EH (cell line): Measurements from ENCODE around the gene MYO1A.
A peak's percentile ranks its signal among the peaks of the same experiment; 100 is the strongest.

Source experiments
- DNase-seq: peaks from one replicate; pipeline ENCODE4 v3.0.0-alpha.2; 2015; ENCODE audit warnings: low read depth

MYO1A gene

GRCh38 chr12:57049890-57050289 is at the start of gene MYO1A:
Gene MYO1A, minus strand, starts transcription at chr12:57050129. Its CDS starts 1,806 bp downstream, at chr12:57048323.
- DNase-seq: peak; percentile 55

GRCh38 chr12:57099047-57099714 is 49.3 kb upstream of the MYO1A start:
- no peak for DNase-seq

DNA sequence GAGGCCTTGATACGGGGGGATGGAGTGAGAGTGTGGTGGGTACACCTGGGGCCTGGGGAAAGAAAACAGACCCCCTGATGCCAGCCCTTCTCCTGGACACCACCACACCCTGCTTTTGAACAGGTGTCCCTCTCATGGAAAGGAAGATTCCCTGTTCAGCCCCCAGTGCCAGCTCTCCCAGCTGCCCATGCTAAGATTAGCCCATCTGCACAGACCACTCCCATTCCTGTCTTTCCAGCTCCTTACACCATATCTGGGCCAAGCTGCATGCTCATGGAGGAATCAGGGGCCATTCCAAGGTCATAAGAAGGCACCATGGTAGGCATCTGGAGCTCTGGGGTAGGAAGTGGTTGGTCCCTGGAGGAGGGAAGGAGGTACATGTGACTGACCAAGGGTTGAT is 48.6 kb upstream of the MYO1A start:
- no peak for DNase-seq

- no peak for DNase-seq
These were observed 47.6 kb upstream of the MYO1A start for GRCh38 chr12:57097554-57097835.

GRCh38 chr12:57096748-57097553 is 47.0 kb upstream of the MYO1A start:
- DNase-seq: no peak

GRCh38 chr12:57096099-57096572 is 46.2 kb upstream of the MYO1A start:
- DNase-seq: no peak

- no peak for DNase-seq
These were observed 45.5 kb upstream of the MYO1A start for GRCh38 chr12:57095440-57095839.

DNA sequence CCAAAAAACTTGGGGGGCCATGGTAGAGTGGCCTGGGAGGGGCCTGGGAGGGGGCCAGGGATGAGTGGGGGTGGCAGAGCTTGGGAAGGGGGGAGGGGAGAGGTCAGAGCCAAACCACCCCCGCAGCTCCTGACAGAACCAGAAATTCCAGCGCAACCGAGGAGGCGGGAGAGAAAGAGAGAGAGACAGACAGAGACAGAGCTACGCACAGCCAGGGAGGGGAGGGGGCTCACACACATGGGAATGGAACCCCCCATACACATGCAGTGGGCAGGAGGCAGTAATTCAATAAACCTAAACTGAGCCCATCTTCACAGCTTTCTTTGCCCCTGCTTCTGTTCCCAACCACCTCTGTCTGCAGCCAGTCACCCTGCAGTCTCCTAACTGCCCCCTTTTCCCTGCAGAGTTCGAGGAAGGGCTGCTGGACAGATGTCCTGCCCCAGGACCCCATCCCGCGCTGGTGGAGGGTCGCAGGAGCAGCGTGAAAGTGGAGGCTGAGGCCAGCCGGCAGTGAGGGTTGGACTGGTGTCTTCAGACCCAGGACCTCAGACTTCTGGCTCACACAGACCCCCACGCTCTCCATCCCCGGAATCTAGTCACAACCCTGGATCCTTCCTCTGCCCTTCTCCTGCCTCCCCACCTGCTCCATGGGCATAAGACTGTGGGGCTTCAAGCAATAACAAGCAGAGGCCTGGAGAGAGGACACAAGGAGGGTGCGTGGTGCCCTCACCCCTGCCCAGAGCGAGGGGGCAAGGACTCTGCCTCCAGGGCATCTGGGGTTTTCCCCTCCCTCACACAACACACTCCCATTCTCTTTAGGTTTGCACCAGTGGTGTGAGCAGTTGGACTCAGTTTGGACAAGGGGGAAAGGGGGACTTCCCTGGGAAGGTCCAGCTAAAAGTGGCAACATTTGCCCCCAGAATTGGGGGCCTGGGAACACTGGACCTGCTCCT is 44.6 kb upstream of the MYO1A start:
- DNase-seq: no peak

GRCh38 chr12:57093415-57094207 is 43.7 kb upstream of the MYO1A start:
- peak; percentile 89 for DNase-seq

- no peak for DNase-seq
These were observed 43.0 kb upstream of the MYO1A start for GRCh38 chr12:57092876-57093414.

DNA sequence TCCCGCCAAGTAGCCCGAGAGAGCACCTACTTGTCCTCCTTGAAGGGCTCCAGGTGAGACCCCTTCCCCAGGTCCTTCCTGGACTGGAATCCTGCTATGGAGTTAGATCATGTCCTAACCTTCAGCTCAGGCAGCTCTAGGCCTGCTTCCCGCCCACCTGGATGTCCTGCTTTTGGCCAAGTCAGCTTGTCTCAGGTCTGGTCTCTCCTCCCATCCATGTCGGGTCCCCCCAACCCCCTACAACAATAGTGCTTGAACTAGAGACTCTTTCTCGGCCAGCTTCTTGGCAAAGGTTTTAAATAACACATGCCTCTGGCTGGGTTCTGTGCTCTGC is 42.6 kb upstream of the MYO1A start:
- DNase-seq: no peak

DNA sequence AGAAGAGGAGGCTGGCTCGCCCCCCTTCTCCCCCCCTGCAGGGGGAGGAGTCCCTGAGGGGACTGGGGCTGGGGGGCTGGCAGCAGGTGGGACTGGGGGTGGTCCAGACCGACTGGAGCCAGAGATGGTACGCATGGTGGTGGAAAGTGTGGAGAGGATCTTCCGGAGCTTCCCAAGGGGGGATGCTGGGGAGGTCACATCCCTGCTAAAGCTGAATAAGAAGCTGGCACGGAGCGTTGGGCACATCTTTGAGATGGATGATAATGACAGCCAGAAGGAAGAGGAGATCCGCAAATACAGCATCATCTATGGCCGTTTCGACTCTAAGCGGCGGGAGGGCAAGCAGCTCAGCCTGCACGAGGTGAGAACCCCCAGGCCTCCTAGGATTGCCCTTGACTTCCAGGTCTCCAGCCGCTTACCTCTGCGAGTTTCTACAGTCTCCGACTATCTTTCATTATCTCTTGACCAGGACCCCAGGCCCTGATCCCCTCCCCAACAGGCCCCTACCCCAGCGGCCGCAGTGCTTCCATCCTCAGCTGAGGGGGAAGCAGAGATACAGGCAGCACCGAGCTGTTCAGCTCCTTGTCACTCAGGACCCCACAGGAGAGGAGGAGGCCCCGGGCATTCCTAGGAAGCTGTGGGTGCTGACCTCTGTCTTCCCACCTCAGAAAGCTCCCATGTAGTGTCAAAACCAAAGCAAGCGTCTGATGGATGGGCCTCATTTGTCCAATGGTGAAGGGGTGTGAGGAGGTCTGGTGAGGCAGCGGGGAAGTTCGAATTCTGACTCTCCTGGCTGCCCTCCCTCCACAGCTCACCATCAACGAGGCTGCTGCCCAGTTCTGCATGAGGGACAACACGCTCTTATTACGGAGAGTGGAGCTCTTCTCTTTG is 42.0 kb upstream of the MYO1A start:
- DNase-seq: no peak

- DNase-seq: peak; percentile 45
These were observed 41.2 kb upstream of the MYO1A start for GRCh38 chr12:57090924-57091637.

DNA sequence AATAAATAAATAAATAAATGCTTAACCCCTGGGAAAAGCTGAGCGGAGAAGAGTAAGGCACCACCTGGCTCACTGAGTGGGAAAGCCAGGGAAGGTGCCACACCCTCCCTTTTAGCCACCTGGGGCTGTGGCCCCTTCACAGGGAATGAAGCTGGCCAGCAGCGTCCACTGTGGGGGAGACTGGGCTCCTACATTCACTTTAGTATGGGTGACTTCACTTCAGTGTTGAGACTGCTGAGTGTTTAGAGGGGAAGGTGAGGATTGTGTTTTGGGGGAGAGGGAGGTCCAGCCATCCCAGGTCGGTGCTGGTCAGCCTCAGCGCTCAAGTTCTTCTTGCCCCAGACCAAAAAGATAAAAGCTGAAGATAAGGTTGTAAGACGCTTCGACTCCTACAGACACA is 40.6 kb upstream of the MYO1A start:
- no peak for DNase-seq

- peak; percentile 82 for DNase-seq
These were observed 39.6 kb upstream of the MYO1A start for GRCh38 chr12:57089271-57090245.

DNA sequence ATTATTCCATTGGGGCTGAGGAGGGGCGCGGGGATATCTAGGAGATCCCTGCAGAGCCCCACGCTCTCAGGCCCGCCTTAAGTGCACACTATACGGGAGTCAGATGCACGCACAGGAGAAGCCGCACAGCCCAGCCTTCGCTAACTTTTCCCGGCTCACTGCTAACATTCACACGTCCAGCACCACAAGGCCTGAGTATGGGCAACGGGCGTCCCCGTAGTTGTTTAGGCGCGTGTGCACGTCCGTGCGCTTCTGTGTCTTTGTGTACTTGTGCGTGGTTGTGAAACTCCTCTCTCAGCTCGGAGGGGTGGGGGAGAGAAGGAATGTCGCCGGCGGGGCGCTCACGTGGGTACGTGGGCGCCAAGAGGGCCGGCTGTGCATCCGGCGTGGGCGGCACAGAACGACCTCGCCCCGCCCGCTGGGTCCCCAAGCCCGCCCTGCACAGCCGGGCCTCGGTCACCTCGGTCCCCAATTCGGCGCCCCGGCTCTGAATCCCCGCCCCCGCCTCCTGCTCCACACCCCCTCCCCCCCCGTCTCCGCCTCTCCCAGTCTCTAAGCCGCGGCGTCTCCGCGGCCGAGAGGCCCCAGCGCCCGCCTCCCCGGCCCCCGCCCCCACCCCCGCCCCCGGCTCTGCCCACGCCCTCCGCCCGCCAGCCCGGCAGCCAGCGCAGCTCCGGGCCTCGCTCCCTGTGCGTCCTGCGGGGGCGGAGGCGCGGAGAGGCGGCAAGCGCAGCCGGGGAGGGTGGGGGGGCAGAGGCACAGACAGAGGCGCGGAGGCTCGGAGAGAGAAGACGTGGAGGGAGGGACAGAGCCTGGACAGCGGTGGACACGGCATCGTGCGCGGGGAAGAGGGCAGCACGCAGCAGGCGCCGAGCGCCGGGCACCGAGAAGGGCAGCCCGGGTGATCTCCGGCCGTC is 38.7 kb upstream of the MYO1A start, which contains the start of gene NAB2:
Gene NAB2, plus strand, starts transcription at position 761 of the 917 bp plus-strand sequence. CDS start 158 bp downstream, outside the sequence.
- DNase-seq: peak; percentile 97

DNA sequence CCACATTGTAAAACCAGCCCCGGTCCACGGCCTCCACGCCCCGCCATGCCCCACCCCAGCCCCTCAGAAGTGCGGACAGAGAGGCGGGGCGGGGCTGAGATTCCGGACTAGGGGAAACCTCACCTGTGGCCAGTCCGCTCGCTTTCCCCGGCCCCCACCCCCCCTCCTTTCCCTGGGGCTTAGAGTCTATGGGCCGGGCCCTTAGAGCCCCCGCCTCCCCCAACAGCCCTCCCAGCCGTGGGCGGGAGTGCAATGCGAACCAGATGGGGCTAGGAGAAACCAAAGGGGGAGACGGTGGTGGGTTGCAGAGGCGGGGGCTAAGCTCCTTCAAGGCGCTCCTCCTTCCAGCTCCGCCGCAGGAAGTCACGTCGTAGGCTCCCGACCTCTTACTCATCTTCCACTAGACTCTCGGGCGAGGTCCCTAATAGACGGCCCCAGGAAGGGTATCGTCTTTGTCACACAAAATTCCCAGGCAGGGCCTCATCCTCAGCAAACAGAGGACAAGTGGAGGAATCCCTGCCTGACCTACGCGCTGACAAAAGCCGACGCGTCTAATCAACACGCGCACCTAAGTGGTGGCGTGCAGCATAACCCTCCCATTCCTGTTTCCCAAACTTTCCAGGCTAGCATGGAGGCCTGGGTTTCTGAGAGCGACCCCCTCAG is 37.9 kb upstream of the MYO1A start:
- peak; percentile 98 for DNase-seq
